ENCODE measurements around the gene CORO7.

CORO7 gene

GRCh38 chr16:4416200-4417032 is at the start of gene CORO7:
Gene CORO7 (minus strand): TSS chr16:4416596. CDS start chr16:4416518, 78 bp downstream.
- peak; percentile 65 for DNase-seq

- no peak for DNase-seq
These were observed 47.2 kb upstream of the CORO7 start for GRCh38 chr16:4463522-4464163.

- no peak for DNase-seq
These were observed 45.1 kb upstream of the CORO7 start for GRCh38 chr16:4461250-4462085.

DNA sequence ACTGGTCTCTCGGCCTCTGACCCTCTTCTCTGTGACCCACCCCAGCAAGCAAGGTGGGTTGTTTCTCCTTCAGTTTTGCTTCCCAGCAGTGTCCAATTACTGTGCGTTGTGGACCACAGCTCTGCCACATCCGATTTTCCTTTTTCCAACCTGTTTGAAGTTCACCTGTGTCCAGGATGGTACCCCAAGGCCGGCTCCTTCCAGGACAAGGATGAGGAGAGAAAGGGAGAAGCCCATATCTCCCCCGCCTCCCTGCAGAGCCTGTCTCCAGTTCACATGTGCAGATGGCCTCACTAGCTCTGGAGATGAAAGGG is 44.5 kb upstream of the CORO7 start:
- DNase-seq = no peak

- no peak for DNase-seq
These were observed 39.6 kb upstream of the CORO7 start for GRCh38 chr16:4455951-4456350.

DNA sequence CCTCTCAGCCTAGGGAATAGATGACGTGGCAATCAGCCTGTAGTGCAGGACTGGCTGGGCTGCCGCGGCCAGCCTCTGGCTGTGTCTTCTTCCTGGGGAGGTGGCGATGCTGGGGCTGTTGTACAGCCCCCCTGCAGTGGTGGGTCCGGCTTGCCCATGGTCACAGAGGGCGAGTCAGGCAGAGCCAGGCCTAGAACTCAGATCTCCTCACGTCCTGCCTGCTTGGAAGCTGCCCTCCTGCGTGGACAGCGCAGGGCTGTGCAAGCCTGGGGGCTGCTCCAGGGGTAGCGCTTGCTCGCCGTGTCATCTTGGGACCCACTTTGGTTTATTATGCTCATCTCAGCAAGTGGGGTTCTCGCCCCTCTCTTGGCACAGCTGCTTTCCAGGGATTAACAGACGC is 38.7 kb upstream of the CORO7 start:
- no peak for DNase-seq

- DNase-seq = no peak
These were observed 38.2 kb upstream of the CORO7 start for GRCh38 chr16:4454623-4455022.

- DNase-seq = peak; percentile 29
These were observed 36.3 kb upstream of the CORO7 start for GRCh38 chr16:4452674-4453073.

DNA sequence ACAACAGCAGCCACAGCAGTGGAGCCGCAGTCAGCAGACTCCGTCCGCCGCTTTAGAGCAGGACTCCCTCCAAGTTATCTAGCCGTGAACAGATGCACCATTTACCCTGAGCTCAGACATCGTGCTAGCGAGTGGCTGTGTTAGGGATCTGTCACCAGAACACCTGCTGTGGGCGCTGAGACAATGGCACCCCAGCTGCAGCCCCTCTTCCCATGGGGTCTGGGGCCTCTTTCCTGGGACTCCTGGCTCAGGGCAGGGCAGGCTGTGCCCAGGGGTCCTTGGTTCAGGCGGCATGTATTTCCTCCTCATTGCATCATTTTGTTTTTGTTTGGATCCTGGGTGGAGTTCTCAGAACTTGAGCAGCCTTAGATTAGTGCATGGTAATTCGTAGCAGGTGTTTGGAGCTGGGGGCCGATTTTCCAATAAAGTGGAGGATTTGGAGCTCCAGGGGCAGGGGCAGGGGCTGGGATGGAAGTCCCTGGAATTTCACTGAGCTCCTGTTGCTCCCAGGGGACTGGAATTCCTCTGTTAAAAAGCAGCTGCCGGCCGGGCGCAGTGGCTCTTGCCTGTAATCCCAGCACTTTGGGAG is 34.6 kb upstream of the CORO7 start:
- DNase-seq = no peak

DNA sequence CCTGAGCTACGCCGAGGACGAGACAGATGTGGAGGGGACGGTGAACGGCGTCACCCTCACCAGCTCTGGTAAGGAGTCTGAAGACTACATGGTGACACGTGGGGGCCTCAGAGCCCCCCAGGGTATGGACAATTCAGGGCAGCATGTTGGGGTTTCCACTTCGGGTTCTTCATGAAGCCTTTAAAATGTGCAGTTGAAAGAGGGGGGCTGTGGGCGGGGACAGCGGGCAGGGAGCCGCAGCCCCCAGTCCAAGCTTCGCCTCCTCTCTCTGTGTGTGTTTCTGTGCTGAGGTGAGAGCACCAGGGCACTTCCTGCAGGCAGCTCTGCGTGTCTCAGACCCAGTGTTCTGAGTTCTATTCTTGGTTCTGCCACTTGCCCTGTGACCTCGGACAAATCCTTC is 34.0 kb upstream of the CORO7 start:
- no peak for DNase-seq

DNA sequence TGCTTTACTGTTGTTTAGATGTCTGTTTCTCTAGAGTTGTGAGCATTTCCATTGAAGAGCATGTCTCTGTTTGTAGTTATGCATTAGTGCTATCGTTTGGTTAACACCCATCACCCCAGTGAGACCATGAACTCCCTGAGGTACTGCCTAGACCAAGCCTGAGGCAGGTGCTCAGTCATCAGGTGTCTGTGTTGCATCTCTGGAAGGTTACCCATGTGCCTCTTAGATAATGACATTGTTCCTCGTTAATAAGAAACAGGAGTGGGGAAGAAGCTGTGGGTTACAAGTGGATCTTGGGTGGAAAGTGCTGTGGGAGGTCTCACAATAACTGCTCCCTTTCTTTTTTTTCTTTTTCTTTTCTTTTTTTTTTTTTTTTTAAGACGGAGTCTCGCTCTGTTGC is 27.6 kb upstream of the CORO7 start:
- no peak for DNase-seq

GRCh38 chr16:4443271-4443670 is 26.9 kb upstream of the CORO7 start:
- no peak for DNase-seq

GRCh38 chr16:4442371-4442770 is 26.0 kb upstream of the CORO7 start:
- no peak for DNase-seq

GRCh38 chr16:4437366-4437765 is 21.0 kb upstream of the CORO7 start:
- DNase-seq = no peak

DNA sequence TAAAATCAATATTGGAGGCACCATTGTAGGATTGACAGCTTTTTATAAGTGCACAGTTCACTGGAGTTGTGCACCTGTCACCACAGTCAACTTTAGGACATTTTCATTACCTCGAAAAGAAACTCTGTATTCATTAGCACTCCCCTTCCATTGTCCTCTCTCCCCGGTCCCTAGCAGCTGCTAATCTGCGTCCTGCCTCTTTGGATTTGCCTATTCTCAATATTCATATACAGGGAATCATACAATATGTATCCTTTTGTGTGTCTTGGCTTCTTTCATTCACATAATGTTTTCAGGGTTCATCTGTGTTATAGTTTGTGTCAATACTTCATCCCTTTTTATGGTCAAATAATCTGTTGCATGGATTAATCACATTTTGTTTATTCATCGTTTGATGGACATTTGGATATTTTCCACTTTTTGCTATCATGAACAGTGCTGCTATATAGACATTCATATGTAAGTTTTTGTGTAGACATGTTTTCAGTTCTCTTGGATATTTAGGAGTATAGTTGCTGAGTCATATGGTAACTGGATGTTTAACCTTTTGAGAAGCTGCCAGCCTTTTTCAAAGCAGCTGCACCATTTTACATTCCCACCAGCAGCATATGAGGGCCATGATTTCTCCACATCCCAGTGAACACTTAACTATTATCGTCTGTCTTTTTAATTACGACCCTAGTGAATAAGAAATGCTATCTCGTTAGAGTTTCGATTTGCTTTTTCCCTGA is 19.1 kb upstream of the CORO7 start:
- DNase-seq = no peak

GRCh38 chr16:4433914-4434787 is 17.8 kb upstream of the CORO7 start:
- no peak for DNase-seq

GRCh38 chr16:4433228-4433627 is 16.8 kb upstream of the CORO7 start:
- DNase-seq = no peak

DNA sequence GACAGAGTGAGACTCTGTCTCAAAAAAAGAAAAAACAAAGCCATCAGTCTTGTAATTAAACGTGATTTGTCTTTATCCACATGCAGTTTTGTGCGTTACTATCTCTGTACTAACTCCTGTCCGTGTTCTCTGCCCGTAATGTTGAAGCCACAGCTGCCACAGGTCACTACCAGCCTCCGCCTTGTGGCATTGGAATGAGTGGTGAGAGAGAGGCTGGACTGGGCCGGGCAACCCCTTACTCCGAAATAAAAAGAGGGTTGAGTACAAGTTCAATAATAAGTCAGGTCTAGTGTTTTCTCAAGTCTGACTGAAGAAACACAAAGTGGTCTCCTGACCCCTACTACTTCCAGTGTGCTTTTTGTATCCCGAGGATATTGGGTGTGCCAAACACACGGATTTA is 14.6 kb upstream of the CORO7 start:
- DNase-seq = no peak

- no peak for DNase-seq
These were observed 12.1 kb upstream of the CORO7 start for GRCh38 chr16:4428500-4428899.

GRCh38 chr16:4426722-4427372 is 10.5 kb upstream of the CORO7 start:
- no peak for DNase-seq

DNA sequence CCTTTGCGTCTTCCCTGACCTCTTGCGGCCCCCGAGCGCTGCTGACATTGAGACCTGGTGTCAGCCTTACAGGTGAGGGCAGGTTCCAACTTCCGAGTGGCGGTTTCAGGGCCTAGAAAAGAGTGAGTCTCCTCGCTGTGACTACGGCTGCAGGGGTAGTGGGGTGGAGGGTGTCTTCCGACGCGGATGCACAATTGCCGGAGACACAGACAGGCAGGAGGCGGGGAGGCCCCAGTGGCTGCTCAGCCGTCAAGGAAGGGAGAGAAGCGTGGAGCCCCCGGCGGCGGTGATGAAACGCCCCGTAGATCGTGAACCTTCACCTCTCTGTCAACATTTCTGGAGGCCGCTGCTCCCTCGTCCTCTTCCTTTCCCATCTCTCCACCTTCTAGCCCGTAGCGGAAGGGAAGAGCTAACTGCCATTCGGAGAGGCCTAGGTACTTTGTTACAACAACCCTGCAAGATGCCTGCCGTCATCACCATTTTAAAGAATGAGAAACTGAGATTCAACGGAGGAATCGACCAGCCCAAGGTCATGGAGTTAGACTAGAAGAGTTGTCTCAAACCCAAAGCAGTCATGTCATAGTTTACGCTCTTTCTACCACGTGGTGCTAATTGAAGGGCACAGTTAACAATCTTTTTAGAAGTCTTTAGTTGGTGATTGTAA is 9.8 kb upstream of the CORO7 start:
- DNase-seq = no peak
